Stomach (tissue), 9 donors: ENCODE data around the gene NXPH2. TPM values are rescaled to one million over a fixed set of nuclear protein-coding genes. Genes with fewer than 3 reads are reported as not detected.

ENCODE experiments used
- DNase-seq, 2 donors: peaks; one replicate each; pipeline versions ENCODE4 v3.0.0 to v3.0.0-alpha.2; 2013 to 2019
- H3K27ac ChIP-seq, 5 donors: fragments of 200-600 bp in 4 of 5; sonication (generic) in 4 of 5; one replicate each; pipeline ENCODE4 v1.5.1; 2013 to 2019; ENCODE audit warnings: mild to moderate bottlenecking in 1 of 5, moderate library complexity in 1 of 5
- H3K27me3 ChIP-seq, 3 donors: fragments of 200-600 bp; sonication (generic); one replicate each; pipeline ENCODE4 v1.5.1; 2017 to 2019; ENCODE audit warnings: mixed run types in 1 of 3
- H3K36me3 ChIP-seq, 4 donors: fragments of 200-600 bp; sonication (generic); 1 replicate in 3 of 4; 2 replicates in 1 of 4; pipeline ENCODE4 v1.5.1; 2016 to 2019
- H3K4me1 ChIP-seq, 4 donors: fragments of 200-600 bp; sonication (generic); one replicate each; pipeline ENCODE4 v1.5.1; 2016 to 2019
- H3K4me3 ChIP-seq, 4 donors: fragments of 200-600 bp; sonication (generic) in 3 of 4; one replicate each; pipeline ENCODE4 v1.5.1; 2016 to 2019; ENCODE audit warnings: mild to moderate bottlenecking in 1 of 4
- H3K9me3 ChIP-seq, 4 donors: fragments of 200-600 bp; sonication (generic); one replicate each; pipeline ENCODE4 v1.5.1; 2016 to 2019
- CTCF ChIP-seq, 7 experiments: fragments of 450-650 bp in 4 of 7; fragments of 200-600 bp in 3 of 7; sonication (generic) in 3 of 7; IDR thresholded peaks; one replicate each; pipeline ENCODE4 v1.5.1; 2016 to 2019; ENCODE audit warnings: antibody characterized with exemption in 7 of 7, control low read depth in 2 of 7, mild to moderate bottlenecking in 1 of 7
- EP300 ChIP-seq: sonication (generic); formaldehyde crosslinking; IDR thresholded peaks from one replicate; pipeline ENCODE4 v1.6.1; 2017; ENCODE audit warnings: antibody characterized with exemption
- POLR2A ChIP-seq, 4 donors: fragments of 450-650 bp; IDR thresholded peaks; one replicate each; pipeline ENCODE4 v1.6.1; 2016; ENCODE audit warnings: antibody characterized with exemption in 4 of 4, control low read depth in 2 of 4, mild to moderate bottlenecking in 1 of 4, moderate library complexity in 1 of 4
- POLR2AphosphoS5 ChIP-seq, 3 donors: sonication (generic); formaldehyde crosslinking; IDR thresholded peaks; one replicate each; pipeline ENCODE4 v1.6.1; 2016; ENCODE audit warnings: antibody characterized with exemption in 3 of 3
- WGBS, 5 donors: extraction: QIAGEN DNeasy Blood & Tissue Kit in 3 of 5; methylation state at CpG; one replicate each; pipeline versions ENCODE4 v1.1.5 to v1.1.7; 2013 to 2018; 5-methylcytosine and 5-hydroxymethylcytosine counted together
- intact Hi-C: fragments of 100-400 bp; cut with DNase I; formaldehyde crosslinking; loops from one replicate; pipeline ENCODE4 v1.15.1; 2023; ENCODE audit warnings: low total_unique reads
- polyA plus RNA-seq, 3 donors: library from polyadenylated mRNA; stranded (reverse); fragments of 200-250 nt; gene quantifications; one replicate each; pipeline ENCODE4 v1.2.3, GENCODE V29; 2013
- total RNA-seq, 5 donors: library from RNA; depleted of rRNA; stranded (reverse); fragments of >200 nt; gene quantifications; one replicate each; pipeline versions ENCODE4 v1.1.0 to v1.2.3, GENCODE V29; 2014 to 2016
- donor health status: healthy with polysubstance abuse.
- donor health status: Bipolar disorder and iron deficiency.
- donor health status: healthy.

Gene NXPH2
- total and polyA plus RNA-seq, 8 donors, result 1.1 TPM; not detected in 7

GRCh38 chr2:138767101-138767500 is 13.1 kb downstream of the NXPH2 start:
- WGBS, 5 donors, result 35 to 87% (median 78%) methylated on average over 1 of the region's 1 CpG

GRCh38 chr2:138766464-138766863 is 13.7 kb downstream of the NXPH2 start:
- Histone ChIP-seq H3K4me3 (no peak overlapping the region), H3K36me3 (no peaks in the 10 kb centered on the region), H3K27me3 (no peaks in the 10 kb centered on the region), H3K4me1 (no peaks in the 10 kb centered on the region), H3K9me3 (no peaks in the 10 kb centered on the region), H3K27ac (no peak overlapping the region)
- TF ChIP-seq CTCF (IDR thresholded peaks at IDR 0.05), result no peak
- no peak for TF ChIP-seq POLR2AphosphoS5 (IDR thresholded peaks at IDR 0.05)
- no peak for TF ChIP-seq EP300
- no peak for TF ChIP-seq POLR2A (IDR thresholded peaks at IDR 0.05)
- 77 to 90% (median 85%) methylated on average over 3 of the region's 3 CpGs for WGBS, 5 donors
- DNase-seq, result no peak
- intact Hi-C loops, result no loop called here

More at GRCh38 chr2:138767101-138767500, 13.1 kb downstream of the NXPH2 start:
- no peaks in the 10 kb centered on the region for H3K27me3 ChIP-seq
- H3K4me3 ChIP-seq, result no peak overlapping the region
- H3K4me1 ChIP-seq, result no peaks in the 10 kb centered on the region
- H3K27ac ChIP-seq, result no peak overlapping the region
- no peak for TF ChIP-seq EP300
- TF ChIP-seq POLR2AphosphoS5 (IDR thresholded peaks at IDR 0.05), result no peak
- no peak for TF ChIP-seq POLR2A (IDR thresholded peaks at IDR 0.05)
- intact Hi-C loops, result no loop called here
- DNase-seq, result no peak
- H3K36me3 ChIP-seq, result no peaks in the 10 kb centered on the region
- H3K9me3 ChIP-seq, result no peaks in the 10 kb centered on the region

GRCh38 chr2:138763971-138764370 is 16.2 kb downstream of the NXPH2 start:
- Histone ChIP-seq H3K27ac (no peak overlapping the region), H3K36me3 (no peaks in the 10 kb centered on the region), H3K4me3 (no peak overlapping the region), H3K4me1 (no peaks in the 10 kb centered on the region), H3K27me3 (no peaks in the 10 kb centered on the region), H3K9me3 (no peaks in the 10 kb centered on the region)
- DNase-seq, result no peak
- intact Hi-C loops, result no loop called here
- TF ChIP-seq EP300 (no peak), POLR2A (IDR thresholded peaks at IDR 0.05) (no peak), POLR2AphosphoS5 (IDR thresholded peaks at IDR 0.05) (no peak), CTCF (IDR thresholded peaks at IDR 0.05) (no peak)

- H3K4me3 ChIP-seq, result no peak overlapping the region
Measured at GRCh38 chr2:138762533-138762932, 17.7 kb downstream of the NXPH2 start.

More at GRCh38 chr2:138762533-138762932, 17.7 kb downstream of the NXPH2 start:
- Histone ChIP-seq H3K27me3 (no peaks in the 10 kb centered on the region), H3K9me3 (no peaks in the 10 kb centered on the region), H3K27ac (no peak overlapping the region), H3K4me1 (no peaks in the 10 kb centered on the region), H3K36me3 (no peaks in the 10 kb centered on the region)
- TF ChIP-seq CTCF (IDR thresholded peaks at IDR 0.05), result no peak
- TF ChIP-seq POLR2A (IDR thresholded peaks at IDR 0.05), result no peak
- TF ChIP-seq POLR2AphosphoS5 (IDR thresholded peaks at IDR 0.05), result no peak
- no peak for TF ChIP-seq EP300
- intact Hi-C loops, result no loop called here
- no peak for DNase-seq
